Lower leg skin (tissue), 4 donors: ENCODE data around the gene MCTP2. TPM values are rescaled to one million over a fixed set of nuclear protein-coding genes. Genes with fewer than 3 reads are reported as not detected.

Experiments used
- DNase-seq, 2 donors: peaks; one replicate each; pipeline ENCODE4 v3.0.0-alpha.2; 2019; ENCODE audit warnings: low spot score in 2 of 2
- H3K4me3 ChIP-seq: fragments of 200-600 bp; sonication (generic); 2 replicates; pipeline ENCODE4 v1.5.1; 2017; ENCODE audit warnings: mild to moderate bottlenecking, low read depth; ENCODE audit not compliant: poor library complexity, severe bottlenecking
- POLR2A ChIP-seq, 2 donors: fragments of 450-650 bp; IDR thresholded peaks; one replicate each; pipeline ENCODE4 v1.6.1; 2016 to 2017; ENCODE audit warnings: antibody characterized with exemption in 2 of 2, mild to moderate bottlenecking in 1 of 2, moderate library complexity in 1 of 2
- WGBS, 2 donors: methylation state at CpG; one replicate each; pipeline ENCODE4 v1.1.5; 2018; 5-methylcytosine and 5-hydroxymethylcytosine counted together
- intact Hi-C: fragments of 100-400 bp; cut with DNase I; formaldehyde crosslinking; loops from one replicate; pipeline ENCODE4 v1.15.0; 2023; ENCODE audit warnings: low total_unique reads
- total RNA-seq, 4 donors: library from RNA; depleted of rRNA; stranded (reverse); fragments of >200 nt; gene quantifications; one replicate each; pipeline ENCODE4 v1.1.0, GENCODE V29; 2016
- TF ChIP-seq, protein P1 (sequence below), 3 donors: fragments of 450-650 bp; IDR thresholded peaks; one replicate each; pipeline ENCODE4 v1.5.1; 2016; ENCODE audit warnings: antibody characterized with exemption in 3 of 3, mild to moderate bottlenecking in 3 of 3, moderate library complexity in 2 of 3

The MCTP2 gene
- total RNA-seq, 4 donors from 2014 or later = 18.9 to 24.1 (median 20.4) TPM

DNA sequence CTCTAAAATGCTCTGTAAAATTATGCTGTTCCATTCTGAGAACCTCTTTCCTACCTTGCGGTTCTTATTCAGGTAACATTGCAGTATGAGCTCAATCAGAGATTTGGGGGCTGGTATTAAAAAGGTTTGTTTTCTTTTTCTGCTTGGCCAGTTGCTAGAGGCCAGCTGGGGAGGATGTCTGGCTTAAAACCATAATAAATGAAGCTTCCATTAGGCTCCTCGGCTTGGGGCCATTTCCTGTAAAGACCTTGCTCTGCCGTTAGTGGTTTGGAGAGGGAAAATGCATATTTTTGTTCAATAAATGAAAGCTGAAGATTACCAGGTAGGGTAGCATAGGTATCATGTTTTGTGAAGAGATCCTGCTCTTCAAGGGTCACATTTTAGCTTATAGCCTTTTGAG is 55.2 kb downstream of the MCTP2 start:
- DNase-seq = no peak
- intact Hi-C loops = no loop called here
- WGBS, 2 donors = 40 to 42% methylated on average over 3 of the region's 3 CpGs
- no peak overlapping the region for H3K4me3 ChIP-seq
- no peak for TF ChIP-seq POLR2A (IDR thresholded peaks at IDR 0.05)
- TF ChIP-seq, protein P1, sequence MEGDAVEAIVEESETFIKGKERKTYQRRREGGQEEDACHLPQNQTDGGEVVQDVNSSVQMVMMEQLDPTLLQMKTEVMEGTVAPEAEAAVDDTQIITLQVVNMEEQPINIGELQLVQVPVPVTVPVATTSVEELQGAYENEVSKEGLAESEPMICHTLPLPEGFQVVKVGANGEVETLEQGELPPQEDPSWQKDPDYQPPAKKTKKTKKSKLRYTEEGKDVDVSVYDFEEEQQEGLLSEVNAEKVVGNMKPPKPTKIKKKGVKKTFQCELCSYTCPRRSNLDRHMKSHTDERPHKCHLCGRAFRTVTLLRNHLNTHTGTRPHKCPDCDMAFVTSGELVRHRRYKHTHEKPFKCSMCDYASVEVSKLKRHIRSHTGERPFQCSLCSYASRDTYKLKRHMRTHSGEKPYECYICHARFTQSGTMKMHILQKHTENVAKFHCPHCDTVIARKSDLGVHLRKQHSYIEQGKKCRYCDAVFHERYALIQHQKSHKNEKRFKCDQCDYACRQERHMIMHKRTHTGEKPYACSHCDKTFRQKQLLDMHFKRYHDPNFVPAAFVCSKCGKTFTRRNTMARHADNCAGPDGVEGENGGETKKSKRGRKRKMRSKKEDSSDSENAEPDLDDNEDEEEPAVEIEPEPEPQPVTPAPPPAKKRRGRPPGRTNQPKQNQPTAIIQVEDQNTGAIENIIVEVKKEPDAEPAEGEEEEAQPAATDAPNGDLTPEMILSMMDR (IDR thresholded peaks at IDR 0.05) = no peak

DNA sequence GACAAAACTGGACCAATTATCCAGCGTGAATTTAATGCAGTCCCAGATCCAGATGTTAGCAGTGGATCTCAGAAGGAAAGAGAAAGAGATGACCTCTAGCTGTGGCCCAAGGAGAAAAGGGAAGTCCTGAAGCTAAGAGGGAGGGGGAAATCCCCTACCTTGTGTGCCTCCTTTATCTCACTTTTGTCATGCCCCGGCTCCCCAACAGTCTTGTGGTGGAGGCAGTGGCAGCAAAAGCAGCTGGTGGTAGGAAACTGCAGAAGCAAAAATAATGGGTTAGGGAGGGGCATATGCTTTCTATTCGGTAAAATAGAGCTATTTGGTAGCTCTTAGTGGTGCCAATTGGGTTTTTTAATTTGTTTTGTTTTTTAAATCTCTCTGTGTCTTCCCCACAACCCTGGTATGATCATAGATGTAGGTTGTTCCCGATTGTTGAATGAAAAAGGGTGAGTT is 56.5 kb downstream of the MCTP2 start:
- no peak for DNase-seq
- no peak overlapping the region for H3K4me3 ChIP-seq
- TF ChIP-seq, protein P1 (IDR thresholded peaks at IDR 0.05) = no peak
- no peak for TF ChIP-seq POLR2A (IDR thresholded peaks at IDR 0.05)
- intact Hi-C loops = no loop called here
- 72 to 76% methylated on average over 4 of the region's 4 CpGs for WGBS, 2 donors

DNA sequence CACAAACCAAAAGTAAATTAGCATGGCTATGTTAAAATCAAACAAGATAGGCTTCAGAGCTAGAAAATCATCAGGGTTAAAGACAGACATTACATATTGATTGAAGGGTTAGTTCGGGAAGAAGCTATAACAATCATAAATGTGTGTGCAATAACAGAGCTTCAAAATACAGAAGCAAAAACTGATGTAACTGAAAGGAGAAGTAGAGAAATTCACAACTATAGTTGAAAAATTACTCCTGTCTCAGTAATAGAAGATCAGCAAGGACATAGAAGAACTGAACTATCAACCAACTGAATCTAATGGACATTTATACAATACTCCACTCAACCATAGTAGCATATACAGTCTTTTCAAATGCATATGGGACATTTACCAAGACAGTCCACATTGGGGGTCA is 59.4 kb downstream of the MCTP2 start:
- TF ChIP-seq, protein P1 (IDR thresholded peaks at IDR 0.05) = no peak
- TF ChIP-seq POLR2A (IDR thresholded peaks at IDR 0.05) = no peak
- intact Hi-C loops = no loop called here
- no peak overlapping the region for H3K4me3 ChIP-seq
- 82 to 96% methylated on average over 1 of the region's 1 CpG for WGBS, 2 donors
- no peak for DNase-seq

DNA sequence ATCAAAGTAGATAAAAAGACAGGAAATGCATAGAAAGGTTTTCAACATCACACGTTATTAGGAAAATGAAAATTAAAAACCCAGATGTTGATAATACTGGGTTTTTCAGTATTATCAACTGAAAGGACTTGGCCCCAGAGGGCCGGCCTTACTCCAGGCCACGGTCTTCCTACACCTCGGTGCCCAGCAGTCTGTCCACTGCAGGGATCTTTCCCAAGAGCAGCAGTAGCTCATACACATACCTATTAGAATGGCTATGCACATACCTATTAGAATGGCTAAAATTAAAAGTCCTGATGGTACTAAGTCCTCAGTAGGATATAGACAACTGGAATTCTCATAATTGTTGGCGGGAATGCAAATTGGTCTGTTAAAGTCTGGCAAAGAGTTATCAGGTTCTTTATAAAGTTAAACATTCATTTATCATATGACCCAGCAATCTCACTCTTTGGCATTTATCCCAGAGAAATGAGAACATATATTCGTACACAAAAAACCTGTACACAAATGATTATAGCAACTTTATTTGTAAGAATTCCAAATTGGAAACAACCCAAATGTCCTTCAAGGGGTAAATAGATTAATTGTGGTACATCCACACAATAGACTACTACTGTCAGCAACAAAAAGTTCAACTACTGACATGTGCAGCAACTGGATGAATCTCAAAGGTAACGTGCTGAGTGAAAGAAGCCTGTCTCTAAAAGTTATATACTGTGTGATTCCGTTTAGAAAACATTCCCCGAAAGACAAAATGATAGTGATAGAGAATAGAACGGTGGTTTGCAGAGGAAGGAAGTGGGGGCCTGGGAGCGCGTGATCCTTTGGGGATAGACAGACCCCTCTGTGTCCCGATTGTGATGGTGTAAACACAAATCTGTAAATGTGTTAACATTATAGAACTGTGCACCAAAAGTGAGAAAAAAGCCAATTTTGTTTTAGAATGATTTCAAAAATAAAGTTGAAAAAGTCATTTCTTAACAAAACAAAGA is 62.3 kb downstream of the MCTP2 start:
- no peak for DNase-seq
- intact Hi-C loops = no loop called here
- no peak overlapping the region for H3K4me3 ChIP-seq
- no peak for TF ChIP-seq POLR2A (IDR thresholded peaks at IDR 0.05)
- TF ChIP-seq, protein P1 (IDR thresholded peaks at IDR 0.05) = no peak
- 68 to 74% methylated on average over 13 of the region's 13 CpGs for WGBS, 2 donors

DNA sequence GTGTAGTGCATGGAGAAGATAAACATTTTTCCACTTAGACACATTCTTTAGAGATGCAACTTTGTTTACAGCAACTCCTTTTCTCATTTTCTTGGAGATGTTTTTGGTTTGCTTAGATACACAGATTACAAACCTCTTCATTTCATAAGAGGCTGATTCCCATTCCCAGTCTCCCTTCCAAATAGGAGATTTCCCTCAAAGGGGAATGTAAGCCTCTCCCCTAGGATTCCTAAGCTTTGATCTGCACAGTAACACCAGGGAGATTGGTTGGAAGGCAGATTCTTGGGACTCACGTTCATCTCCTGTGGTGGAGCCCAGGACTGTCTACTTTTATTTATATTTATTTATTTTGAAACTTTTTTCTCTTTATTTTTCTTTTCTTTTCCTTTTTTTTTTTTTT is 63.2 kb downstream of the MCTP2 start:
- no peak overlapping the region for H3K4me3 ChIP-seq
- WGBS, 2 donors = 69 to 74% methylated on average over 1 of the region's 1 CpG
- no peak for DNase-seq
- intact Hi-C loops = no loop called here
- no peak for TF ChIP-seq POLR2A (IDR thresholded peaks at IDR 0.05)
- TF ChIP-seq, protein P1 (IDR thresholded peaks at IDR 0.05) = no peak
